Astrocyte (in vitro differentiated cells and primary cell): ENCODE data around the gene COL27A1.

Source experiments
- EZH2 ChIP-seq: IDR thresholded peaks from 2 replicates; pipeline ENCODE4 v1.6.1; 2012; ENCODE audit warnings: mild to moderate bottlenecking, low read length, inconsistent platforms; ENCODE audit not compliant: insufficient read depth
- TF ChIP-seq, protein P1 (sequence below): IDR thresholded peaks from 2 replicates; pipeline ENCODE4 v1.5.1; 2011; ENCODE audit warnings: low read depth, mild to moderate bottlenecking, inconsistent platforms, low read length, moderate library complexity; ENCODE audit not compliant: insufficient read depth

DNA sequence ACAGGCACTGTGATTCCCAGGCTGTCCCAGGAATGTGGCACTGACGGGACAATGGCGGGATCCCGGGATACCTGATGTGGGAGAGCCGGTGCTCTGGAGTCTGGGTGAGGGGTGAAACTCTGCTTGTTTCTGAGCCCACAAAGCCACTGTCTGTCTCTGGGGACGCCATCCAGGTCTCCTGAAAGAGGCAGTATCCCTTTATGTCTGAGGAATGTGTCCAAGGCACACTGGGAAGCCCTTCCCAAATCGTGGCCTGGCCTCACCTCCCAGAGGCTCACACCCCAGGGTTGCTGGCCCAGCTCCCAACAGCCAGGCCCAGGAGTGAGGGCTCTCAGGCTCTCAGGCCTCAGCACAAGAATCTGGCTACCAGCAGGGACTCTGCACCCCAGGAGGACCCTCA lies 201.5 kb downstream of the COL27A1 start:
- TF ChIP-seq, protein P1, sequence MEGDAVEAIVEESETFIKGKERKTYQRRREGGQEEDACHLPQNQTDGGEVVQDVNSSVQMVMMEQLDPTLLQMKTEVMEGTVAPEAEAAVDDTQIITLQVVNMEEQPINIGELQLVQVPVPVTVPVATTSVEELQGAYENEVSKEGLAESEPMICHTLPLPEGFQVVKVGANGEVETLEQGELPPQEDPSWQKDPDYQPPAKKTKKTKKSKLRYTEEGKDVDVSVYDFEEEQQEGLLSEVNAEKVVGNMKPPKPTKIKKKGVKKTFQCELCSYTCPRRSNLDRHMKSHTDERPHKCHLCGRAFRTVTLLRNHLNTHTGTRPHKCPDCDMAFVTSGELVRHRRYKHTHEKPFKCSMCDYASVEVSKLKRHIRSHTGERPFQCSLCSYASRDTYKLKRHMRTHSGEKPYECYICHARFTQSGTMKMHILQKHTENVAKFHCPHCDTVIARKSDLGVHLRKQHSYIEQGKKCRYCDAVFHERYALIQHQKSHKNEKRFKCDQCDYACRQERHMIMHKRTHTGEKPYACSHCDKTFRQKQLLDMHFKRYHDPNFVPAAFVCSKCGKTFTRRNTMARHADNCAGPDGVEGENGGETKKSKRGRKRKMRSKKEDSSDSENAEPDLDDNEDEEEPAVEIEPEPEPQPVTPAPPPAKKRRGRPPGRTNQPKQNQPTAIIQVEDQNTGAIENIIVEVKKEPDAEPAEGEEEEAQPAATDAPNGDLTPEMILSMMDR = no peak
- TF ChIP-seq EZH2 = no peak
